ENCODE data around the gene UQCR10.

The UQCR10 gene

DNA sequence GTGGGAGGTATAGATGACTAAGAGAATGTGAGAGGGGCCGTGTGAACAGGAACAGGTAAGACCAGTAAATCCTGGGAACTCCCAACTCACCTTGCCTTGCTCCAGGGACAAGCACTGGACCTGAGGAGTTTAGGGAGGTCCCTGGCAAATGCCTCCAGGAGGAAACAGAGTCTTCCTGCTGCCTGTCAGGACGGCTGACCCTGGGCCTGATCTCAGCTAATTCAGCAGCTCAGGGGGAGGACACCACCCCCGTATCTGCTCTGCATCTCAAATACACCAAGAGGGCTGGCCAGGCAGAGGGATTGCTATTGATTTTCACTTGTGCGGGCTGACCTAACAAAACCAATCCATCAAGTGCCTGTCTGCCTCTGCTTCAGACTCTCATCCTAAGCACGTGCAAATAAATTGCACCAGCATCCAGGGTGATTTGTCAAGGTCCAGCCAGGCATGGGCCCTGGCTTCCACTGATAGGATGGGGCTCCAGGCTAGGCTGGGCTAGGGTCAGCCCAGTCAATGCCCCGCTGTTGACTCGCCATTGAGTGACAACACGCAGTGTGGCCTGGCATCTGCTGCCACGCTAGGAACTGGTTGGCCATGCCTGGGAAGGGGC, 20.3 kb downstream of the UQCR10 start:
- TF ChIP-seq, protein P1, sequence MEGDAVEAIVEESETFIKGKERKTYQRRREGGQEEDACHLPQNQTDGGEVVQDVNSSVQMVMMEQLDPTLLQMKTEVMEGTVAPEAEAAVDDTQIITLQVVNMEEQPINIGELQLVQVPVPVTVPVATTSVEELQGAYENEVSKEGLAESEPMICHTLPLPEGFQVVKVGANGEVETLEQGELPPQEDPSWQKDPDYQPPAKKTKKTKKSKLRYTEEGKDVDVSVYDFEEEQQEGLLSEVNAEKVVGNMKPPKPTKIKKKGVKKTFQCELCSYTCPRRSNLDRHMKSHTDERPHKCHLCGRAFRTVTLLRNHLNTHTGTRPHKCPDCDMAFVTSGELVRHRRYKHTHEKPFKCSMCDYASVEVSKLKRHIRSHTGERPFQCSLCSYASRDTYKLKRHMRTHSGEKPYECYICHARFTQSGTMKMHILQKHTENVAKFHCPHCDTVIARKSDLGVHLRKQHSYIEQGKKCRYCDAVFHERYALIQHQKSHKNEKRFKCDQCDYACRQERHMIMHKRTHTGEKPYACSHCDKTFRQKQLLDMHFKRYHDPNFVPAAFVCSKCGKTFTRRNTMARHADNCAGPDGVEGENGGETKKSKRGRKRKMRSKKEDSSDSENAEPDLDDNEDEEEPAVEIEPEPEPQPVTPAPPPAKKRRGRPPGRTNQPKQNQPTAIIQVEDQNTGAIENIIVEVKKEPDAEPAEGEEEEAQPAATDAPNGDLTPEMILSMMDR (conservative IDR thresholded peaks at IDR 0.05; ENCODE audit: low read depth, low read length): no peak
- no peak overlapping the region for H3K4me3 ChIP-seq (ENCODE audit: low read depth, low read length)
- DNase-seq (ENCODE audit: low read depth): no peak

DNA sequence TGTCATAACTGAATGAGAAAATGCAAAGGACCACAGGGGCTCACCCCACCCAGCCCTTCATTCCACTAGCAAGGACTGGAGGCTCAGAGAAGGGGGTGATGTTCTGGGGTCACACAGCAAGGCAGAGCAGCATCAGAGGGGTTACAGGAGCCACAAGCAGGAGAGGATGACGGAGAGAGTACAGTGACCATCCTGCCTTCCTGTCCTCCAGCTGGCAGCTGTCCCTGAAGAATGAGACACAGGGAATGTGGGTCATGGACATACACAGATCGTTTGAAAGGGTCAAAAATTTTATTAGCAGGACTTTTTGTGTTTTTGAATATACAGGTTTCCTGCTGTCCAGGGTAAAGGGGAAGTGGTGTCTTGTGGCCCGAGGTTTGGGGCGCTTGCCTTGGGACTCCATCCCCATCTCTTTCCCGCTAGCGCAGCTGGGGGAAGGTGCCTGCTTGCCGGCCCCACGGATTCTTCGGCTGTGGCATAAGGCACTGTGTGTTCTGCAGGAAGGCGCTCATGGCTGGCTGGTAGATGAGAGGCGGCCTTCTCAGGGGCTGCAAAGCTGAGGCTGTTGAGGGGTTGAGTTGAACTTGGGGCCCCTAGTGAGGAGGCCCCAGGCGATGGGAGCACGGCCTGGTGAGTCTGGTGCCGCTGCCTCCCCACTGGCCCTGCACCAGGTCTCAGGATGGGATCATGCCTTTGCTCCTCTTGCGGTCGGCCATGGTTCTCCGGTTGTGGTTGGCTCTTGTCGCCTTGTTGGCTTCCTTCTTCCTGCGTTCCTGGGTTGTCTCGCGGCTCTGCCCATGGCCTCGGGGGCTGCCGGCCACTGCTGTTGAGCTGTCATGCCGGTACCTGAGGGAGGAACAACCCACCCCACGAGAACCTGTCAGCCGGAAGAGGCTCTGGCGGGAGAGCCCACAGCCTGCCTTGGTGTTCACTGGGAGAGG, 21.4 kb downstream of the UQCR10 start:
- TF ChIP-seq, protein P1 (conservative IDR thresholded peaks at IDR 0.05; ENCODE audit: low read depth, low read length): no peak
- no peak for DNase-seq (ENCODE audit: low read depth)
- H3K4me3 ChIP-seq (ENCODE audit: low read depth, low read length): no peak overlapping the region

GRCh38 chr22:29790061-29790460, 22.9 kb downstream of the UQCR10 start:
- TF ChIP-seq, protein P1 (conservative IDR thresholded peaks at IDR 0.05; ENCODE audit: low read depth, low read length): no peak
- DNase-seq (ENCODE audit: low read depth): no peak
- H3K4me3 ChIP-seq (ENCODE audit: low read depth, low read length): no peak overlapping the region

GRCh38 chr22:29793396-29793795, 26.2 kb downstream of the UQCR10 start:
- TF ChIP-seq, protein P1 (conservative IDR thresholded peaks at IDR 0.05; ENCODE audit: low read depth, low read length): no peak
- H3K4me3 ChIP-seq (ENCODE audit: low read depth, low read length): no peak overlapping the region
- DNase-seq (ENCODE audit: low read depth): no peak

- TF ChIP-seq, protein P1 (conservative IDR thresholded peaks at IDR 0.05; ENCODE audit: low read depth, low read length): no peak
- H3K4me3 ChIP-seq (ENCODE audit: low read depth, low read length): no peak overlapping the region
- DNase-seq (ENCODE audit: low read depth): no peak
These were observed 28.5 kb downstream of the UQCR10 start for GRCh38 chr22:29795663-29796062.

- DNase-seq (ENCODE audit: low read depth): no peak
- no peak overlapping the region for H3K4me3 ChIP-seq (ENCODE audit: low read depth, low read length)
- TF ChIP-seq, protein P1 (conservative IDR thresholded peaks at IDR 0.05; ENCODE audit: low read depth, low read length): no peak
These were observed 30.2 kb downstream of the UQCR10 start for GRCh38 chr22:29797351-29797750.
